Stimulated activated CD4-positive, alpha-beta T cell treated with anti-CD3 and anti-CD28 coated beads, Interleukin-4, amount 100 ng/mL, for 4 hours (primary cell): ENCODE measurements around the gene TXNRD2.
"Not testable (repeated sequence)": the region's sequence is repeated elsewhere in the genome, so short reads cannot be mapped to it uniquely, and the experiment has no call there.

Source experiments
- DNase-seq, 2 experiments: peaks; one replicate each; pipeline ENCODE4 v3.0.0-alpha.2; 2020

The TXNRD2 gene

GRCh38 chr22:19918332-19919106, 23.1 kb downstream of the TXNRD2 start:
- DNase-seq: no peak

- DNase-seq: no peak
These were observed 24.1 kb downstream of the TXNRD2 start for GRCh38 chr22:19917389-19918138.

GRCh38 chr22:19916941-19917340, 24.7 kb downstream of the TXNRD2 start:
- no peak for DNase-seq

- DNase-seq: no peak
These were observed 25.6 kb downstream of the TXNRD2 start for GRCh38 chr22:19916006-19916405.

- DNase-seq: no peak
These were observed 26.2 kb downstream of the TXNRD2 start for GRCh38 chr22:19915287-19915954.

- no peak for DNase-seq
These were observed 27.2 kb downstream of the TXNRD2 start for GRCh38 chr22:19914201-19914943.

GRCh38 chr22:19913337-19913936, 28.2 kb downstream of the TXNRD2 start:
- no peak for DNase-seq

- DNase-seq: no peak
These were observed 29.2 kb downstream of the TXNRD2 start for GRCh38 chr22:19912271-19912999.

- DNase-seq: no peak
These were observed 29.9 kb downstream of the TXNRD2 start for GRCh38 chr22:19911540-19912270.

- DNase-seq: no peak
These were observed 31.4 kb downstream of the TXNRD2 start for GRCh38 chr22:19910180-19910744.

- peak; percentile 74 to 81 for DNase-seq
These were observed 32.1 kb downstream of the TXNRD2 start for GRCh38 chr22:19909350-19910179.

GRCh38 chr22:19907902-19908301, 33.7 kb downstream of the TXNRD2 start:
- DNase-seq: not testable (repeated sequence)

GRCh38 chr22:19906864-19907263, 34.8 kb downstream of the TXNRD2 start:
- DNase-seq: not testable (repeated sequence)

- DNase-seq: no peak
These were observed 36.0 kb downstream of the TXNRD2 start for GRCh38 chr22:19905347-19906276.

GRCh38 chr22:19904935-19905334, 36.7 kb downstream of the TXNRD2 start:
- DNase-seq: no peak

GRCh38 chr22:19904174-19904856, 37.3 kb downstream of the TXNRD2 start:
- no peak for DNase-seq

- DNase-seq: no peak
These were observed 38.1 kb downstream of the TXNRD2 start for GRCh38 chr22:19903513-19903912.

- DNase-seq: no peak
These were observed 38.6 kb downstream of the TXNRD2 start for GRCh38 chr22:19903031-19903430.
